GM08714 (cell line): ENCODE measurements around the gene LDLRAD4.

ENCODE experiments used
- H3K4me3 ChIP-seq: fragments of 200-500 bp; sonication (Bioruptor generic); 2 replicates; pipeline ENCODE4 v1.5.1; 2014; ENCODE audit warnings: mild to moderate bottlenecking, low read length, inconsistent platforms
- ZNF274 ChIP-seq: IDR thresholded peaks from 2 replicates; pipeline ENCODE4 v1.6.1; 2012; ENCODE audit warnings: mild to moderate bottlenecking, low read depth, low read length

Gene LDLRAD4

DNA sequence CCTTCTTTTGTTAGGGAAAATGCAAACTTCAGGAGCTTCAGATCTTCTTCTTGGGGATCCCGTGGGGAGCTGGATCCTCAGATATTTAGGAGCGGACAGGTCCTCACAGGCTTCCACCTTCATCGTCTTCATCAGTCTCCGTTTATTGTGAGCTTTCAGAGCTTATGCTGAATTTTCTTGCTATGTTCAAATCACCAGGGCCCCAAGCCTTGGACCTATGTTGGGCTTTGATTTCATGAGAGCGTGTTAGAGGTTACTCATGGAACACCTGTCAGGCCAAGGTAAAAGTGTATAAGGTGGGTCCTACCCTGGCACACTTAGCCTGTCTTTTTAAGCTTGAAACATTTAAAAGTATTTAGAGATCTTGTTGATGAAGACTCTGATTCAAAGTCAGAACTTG lies 294.9 kb downstream of the LDLRAD4 start:
- H3K4me3 ChIP-seq, result no peak overlapping the region
- TF ChIP-seq ZNF274, result no peak

DNA sequence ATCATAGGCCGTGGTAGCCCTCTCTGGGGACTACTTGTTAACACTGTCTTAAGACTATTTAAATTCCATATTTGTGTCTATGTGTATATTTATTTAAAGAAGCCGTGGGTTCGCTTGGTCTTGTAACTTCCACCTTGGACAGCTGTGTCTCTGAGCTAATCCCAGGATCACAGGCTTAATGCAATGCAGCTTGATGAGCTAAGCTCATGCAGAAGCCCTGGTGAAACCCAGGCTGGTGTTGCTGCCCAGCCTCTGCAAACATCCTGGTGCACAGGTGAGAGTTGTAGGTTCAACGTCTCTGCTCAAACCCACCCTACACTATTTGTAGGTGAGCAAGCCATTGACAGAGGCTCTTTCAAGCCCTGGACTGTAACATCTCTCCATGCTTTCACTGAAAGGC lies 296.0 kb downstream of the LDLRAD4 start:
- TF ChIP-seq ZNF274, result no peak
- H3K4me3 ChIP-seq, result no peak overlapping the region

DNA sequence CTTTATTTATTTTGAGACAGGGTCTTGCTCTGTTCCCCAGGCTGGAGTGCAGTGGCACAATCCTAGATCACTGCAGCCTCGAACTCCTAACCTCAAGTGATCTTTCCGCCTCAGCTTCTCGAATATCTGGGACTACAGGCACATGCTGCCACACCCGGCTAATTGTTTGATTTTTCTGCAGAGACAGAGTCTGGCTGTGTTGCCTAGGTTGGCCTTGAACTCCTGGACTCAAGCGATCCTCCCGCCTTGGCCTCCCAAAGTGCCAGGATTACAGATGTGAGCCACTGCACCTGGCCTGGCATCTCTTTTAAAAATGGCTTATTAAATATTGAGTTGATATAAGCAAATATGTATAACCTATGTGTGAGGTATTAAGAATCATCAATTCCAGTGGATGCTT lies 298.3 kb downstream of the LDLRAD4 start:
- H3K4me3 ChIP-seq, result no peak overlapping the region
- TF ChIP-seq ZNF274, result no peak

DNA sequence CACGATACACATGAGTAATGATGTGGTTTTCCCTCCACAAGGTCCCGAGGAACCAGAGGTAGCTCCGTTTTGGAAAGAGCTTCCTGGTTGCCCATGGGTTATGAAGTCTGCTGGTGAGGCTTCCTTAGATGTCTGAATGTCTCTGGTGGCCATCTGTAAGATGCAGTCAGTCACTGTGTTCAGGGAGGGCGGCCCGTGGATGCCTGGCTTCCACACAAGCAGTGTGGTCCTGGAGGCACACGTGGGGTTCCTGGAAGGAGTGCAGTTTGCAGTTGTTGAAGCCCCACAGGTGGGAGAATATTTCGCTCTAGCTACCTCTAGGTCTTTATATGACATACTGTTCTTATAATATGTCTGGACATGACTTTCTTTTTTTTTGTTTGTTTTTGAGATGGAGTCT lies 298.8 kb downstream of the LDLRAD4 start:
- H3K4me3 ChIP-seq, result no peak overlapping the region
- TF ChIP-seq ZNF274, result no peak

DNA sequence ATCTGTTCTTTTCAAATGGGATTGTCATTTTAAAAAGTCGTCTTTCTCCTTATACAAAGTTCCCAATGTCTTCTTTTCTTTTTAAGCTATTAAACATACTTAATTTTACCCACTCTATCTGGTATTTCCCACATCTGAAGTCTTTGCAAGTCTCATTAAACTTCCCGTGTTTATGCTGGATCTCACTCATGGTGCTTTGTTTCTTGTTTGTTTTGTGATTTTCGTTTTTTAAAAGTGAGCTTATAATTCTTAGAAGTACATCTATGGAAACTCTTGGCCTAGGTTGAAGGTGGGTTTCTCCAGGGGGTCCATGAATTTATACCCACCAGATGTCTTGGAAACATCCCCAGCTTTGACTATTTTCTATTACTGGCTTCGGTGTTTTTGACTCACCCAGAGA lies 299.8 kb downstream of the LDLRAD4 start:
- no peak overlapping the region for H3K4me3 ChIP-seq
- no peak for TF ChIP-seq ZNF274

DNA sequence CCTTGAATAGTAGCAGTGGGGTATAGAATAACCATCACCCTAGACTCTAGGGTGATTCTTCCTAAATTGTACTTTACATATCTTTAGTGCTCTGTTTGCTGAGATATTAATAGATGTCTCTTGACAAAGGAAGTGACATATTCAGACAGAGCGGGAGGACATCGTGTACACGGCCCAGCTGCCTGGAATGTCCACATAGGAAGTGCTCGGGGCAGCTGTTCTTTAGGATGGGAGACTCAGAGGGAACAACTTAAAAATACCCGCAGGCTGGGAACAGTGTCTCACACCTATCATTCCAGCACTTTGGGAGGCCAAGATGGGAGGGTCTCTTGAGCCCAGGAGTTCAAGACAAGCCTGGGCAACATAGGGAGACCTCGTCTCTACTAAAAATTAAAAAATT lies 301.7 kb downstream of the LDLRAD4 start:
- H3K4me3 ChIP-seq, result no peak overlapping the region
- no peak for TF ChIP-seq ZNF274

DNA sequence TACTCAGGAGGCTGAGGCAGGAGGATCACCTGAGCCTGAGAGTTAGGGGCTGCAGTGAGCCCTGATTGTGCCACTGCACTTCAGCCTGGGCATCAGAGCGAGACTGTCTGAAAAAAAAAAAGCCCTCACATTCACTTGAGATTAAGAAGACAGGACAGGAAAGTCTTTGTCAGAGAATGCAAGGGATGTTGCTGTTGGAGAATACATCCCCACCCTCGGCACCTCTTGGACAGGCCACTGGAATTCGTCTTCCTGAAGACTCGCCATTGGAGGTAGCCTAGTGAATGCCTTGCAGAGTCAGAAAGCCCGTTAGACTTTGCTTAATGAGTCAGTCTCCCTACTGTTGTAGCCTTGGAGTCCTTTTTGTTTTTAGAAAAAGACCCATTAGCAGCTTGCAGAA lies 302.2 kb downstream of the LDLRAD4 start:
- TF ChIP-seq ZNF274, result no peak
- no peak overlapping the region for H3K4me3 ChIP-seq

DNA sequence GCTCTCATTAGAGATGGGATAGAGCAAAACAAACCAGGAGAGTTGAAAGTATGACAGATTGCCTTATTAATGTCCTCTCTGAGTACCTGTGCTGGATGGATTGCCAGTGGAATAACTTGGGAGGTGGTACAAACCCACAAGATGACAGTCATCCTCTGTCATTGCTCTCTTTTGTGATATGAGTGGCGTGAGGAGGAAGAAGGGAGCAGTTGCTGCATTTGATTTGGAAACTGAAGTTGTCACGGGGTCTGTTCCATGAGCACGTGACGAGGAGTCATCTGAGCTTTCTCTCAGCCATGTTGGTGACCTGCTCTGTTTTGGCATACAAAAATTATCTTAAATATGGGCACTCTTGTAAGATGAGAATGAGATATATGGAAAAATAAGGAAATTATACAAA lies 302.9 kb downstream of the LDLRAD4 start:
- TF ChIP-seq ZNF274, result no peak
- H3K4me3 ChIP-seq, result no peak overlapping the region

DNA sequence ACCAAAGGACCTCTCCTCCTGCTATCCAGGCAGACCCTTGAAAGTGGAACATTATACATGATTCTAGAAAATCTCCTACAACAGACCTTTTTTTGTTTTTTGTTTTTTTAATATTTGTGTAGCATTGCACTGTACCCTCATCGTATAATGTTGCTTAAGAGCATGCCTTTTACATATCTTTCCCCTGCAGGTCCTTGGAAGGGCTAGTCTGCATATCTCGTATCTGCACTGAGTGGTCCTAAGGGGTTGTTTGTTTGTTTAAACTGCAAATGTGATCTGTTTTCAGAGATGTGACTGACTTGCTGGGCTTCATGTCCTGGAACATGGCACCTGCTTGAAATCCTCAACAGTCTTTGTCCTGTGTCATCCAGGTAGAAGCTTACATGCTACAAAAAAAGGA lies 303.7 kb downstream of the LDLRAD4 start:
- TF ChIP-seq ZNF274, result no peak
- H3K4me3 ChIP-seq, result no peak overlapping the region

DNA sequence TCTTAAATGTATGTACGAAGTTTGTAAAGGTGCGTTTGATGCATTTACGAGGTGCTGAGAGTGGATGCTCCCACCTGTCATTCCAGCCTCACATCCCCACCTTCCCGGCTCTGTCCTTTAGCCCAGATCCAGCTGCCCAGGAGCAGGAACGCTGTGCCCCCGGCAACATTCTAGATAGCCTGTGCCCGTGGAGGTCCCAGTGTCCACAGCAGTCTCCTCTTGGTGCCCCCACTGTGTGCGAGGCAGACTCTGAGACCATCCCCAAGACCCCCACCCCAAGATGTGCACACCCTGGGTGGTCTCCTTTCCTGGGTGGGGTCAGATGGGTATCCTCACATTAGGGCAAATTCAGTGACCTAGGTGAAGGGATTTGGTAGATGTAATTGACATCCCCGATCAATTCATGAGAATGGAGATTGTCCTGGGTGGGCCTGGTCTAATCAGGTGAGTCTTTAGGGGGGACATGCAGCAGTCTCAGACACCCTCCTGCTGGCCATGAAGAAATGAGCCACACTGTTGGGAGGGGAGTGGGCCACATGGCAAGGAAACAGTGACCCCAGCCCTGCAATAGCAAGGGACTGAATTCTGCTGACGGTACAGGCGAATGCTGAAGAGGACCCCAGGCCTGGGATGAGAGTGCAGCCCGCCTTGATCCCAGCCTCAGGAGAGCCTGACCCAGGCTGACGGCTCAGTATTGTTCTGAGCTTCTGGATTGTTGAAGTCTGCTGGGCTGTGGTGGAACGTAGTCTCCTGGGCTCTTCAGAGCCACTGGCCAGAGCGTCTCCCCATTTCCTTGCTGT lies 304.5 kb downstream of the LDLRAD4 start:
- no peak for TF ChIP-seq ZNF274
- H3K4me3 ChIP-seq, result no peak overlapping the region

DNA sequence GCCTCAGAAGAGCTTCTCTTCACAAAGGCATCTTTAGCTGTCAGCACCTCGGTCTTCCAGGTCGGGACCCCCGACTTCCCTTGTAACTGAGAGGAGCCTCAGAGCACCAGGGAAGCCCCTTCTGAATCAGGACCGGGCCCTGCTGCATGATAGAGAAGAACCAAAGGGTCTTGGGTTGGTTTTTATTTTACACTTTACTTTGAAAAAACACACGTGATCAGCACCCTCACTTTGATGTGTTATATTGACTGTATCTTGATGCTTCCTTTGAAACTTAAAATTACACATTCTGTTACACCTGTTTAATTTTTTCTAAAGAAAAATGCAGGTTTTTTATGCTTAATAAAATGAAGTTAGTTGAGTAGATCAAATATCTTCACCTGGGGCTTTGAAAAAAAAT lies 305.5 kb downstream of the LDLRAD4 start:
- no peak for TF ChIP-seq ZNF274
- no peak overlapping the region for H3K4me3 ChIP-seq

DNA sequence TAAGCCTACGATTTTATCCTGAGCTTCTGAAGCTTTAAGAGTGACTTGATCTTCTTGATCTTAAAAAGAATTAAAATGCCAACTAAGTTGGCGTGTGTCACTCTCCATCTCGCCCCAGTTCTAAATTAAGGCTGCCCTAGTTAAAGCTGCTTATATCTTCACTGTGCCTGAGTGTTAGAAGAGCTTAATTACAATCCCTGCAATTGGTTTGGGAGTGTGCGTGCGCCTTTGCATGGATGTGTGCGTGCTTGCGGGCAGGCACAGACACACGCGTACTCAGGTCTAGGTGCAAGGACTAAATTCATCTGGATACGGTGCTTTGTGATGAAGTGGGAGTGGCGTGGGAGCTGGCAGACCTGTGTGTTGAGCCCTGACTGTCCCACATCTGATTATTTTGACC lies 306.3 kb downstream of the LDLRAD4 start:
- no peak for TF ChIP-seq ZNF274

DNA sequence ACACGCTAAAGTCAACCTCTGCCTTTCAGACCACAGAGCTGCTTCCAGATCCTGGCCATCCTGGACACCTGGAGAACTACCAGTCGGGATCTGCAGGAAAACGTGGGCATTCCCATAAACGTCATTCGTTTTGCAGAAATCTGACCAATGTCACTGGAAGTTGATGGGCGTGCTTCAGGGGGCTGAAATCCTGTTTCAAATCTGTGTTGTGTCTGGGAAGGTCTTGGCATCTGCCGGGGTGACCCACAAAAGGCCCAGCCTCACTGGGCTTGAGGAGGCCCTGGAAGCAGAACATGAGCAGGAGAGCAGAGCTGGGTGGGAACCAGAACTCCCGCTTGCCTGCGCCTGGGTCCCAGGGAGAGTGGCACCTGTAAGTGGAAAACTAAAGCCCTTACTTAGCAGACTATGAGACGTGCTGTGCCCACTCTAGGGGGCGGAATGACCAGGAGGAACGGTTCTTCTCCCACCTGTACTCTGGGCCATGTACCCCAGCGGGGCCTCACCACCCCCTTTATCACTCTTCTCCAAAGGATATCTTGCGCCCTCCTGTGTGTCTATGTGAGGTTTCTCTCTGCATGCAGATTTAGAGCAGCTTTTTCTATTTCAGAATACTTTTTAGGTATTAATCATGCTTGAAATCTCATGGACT lies 306.9 kb downstream of the LDLRAD4 start:
- no peak overlapping the region for H3K4me3 ChIP-seq
- no peak for TF ChIP-seq ZNF274

More for the DNA sequence above, 306.3 kb downstream of the LDLRAD4 start:
- no peak overlapping the region for H3K4me3 ChIP-seq

DNA sequence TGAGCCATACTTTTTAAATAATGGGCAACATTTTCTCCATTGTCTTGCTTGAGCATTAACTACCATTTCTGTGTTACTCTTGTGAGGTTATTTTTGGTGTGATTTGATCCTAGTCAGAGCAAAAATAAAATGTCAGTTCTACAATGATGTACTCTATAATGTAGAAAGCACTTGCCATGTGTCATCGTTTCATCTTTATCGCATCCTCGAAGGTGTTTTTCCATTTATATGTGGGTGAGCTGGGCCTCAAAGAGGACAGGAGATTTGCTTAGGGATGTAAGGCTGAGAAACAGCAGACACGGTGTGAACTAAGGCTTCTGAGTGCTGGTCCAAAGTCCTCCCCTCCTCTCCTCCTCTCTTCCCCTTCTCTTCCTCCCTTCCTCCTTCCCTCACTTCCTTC lies 308.0 kb downstream of the LDLRAD4 start:
- no peak for TF ChIP-seq ZNF274
- H3K4me3 ChIP-seq, result no peak overlapping the region

DNA sequence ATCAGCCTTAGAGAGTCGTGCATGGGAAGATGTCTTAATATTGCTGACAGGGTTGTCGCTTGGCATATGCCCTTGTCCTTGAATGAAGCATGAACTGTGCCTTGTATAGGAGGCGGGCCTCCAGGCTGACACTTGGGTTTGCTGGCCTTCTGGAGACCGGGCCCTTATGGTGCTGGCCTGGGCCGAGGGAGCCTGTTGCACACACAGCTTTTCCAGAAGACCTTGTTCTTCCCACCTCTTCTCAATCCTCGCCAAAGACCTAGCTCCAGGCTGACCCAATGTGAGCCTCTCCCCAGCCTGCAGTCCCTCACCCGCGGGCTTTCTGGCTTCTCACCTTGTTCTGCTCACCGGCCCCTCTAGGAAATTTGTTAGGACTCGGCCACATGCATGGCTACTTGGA lies 308.7 kb downstream of the LDLRAD4 start:
- TF ChIP-seq ZNF274, result no peak

More for the DNA sequence above, 308.7 kb downstream of the LDLRAD4 start:
- H3K4me3 ChIP-seq, result no peak overlapping the region
